ENCODE data around the gene DDC.
"Not testable (repeated sequence)": the region's sequence is repeated elsewhere in the genome, so short reads cannot be mapped to it uniquely, and the experiment has no call there.

DDC gene

GRCh38 chr7:50588937-50589336 is 23.7 kb upstream of the DDC start:
- Histone ChIP-seq H3K27me3 (ENCODE audit: low read depth, low read length) (no peaks in the 10 kb centered on the region), H3K4me1 (ENCODE audit: control insufficient read depth in 1 of 2, insufficient read depth in 2 of 2, low read length in 2 of 2) (no peaks in the 10 kb centered on the region), H3K36me3 (ENCODE audit: control insufficient read depth in 1 of 2, insufficient read depth in 2 of 2, low read length in 2 of 2) (peaks cover 14 to 25% of the 10 kb centered on the region in 2 donors), H3K9me3 (ENCODE audit: control insufficient read depth in 1 of 2, low read length in 2 of 2) (peaks cover 0 to 3% of the 10 kb centered on the region in 2 donors), H3K27ac (ENCODE audit: low read length) (no peak overlapping the region), H3K4me3 (ENCODE audit: low read depth in 1 of 2, low read length in 2 of 2) (no peak overlapping the region)

DNA sequence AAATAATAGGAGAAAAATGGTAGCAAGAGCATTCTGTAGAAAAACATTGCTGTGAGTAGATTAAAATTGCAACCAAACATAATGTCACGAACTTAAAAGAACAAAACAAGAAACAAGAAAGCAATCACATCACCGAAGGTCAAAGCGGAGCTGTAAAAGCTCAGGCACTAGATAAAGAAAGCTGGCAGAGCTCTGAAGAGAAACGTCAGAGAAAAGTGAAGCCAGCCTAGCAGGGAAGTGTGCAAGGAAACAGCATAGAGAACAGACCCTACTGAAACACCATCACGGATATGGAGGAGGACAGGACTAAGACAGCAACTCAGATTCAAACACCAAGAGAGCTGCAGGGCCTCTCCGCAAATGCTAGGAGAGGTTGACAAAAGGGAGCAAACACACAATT is 22.5 kb upstream of the DDC start:
- Histone ChIP-seq H3K9me3 (ENCODE audit: control insufficient read depth in 1 of 2, low read length in 2 of 2) (peaks cover 0 to 3% of the 10 kb centered on the region in 2 donors), H3K4me3 (ENCODE audit: low read depth in 1 of 2, low read length in 2 of 2) (no peak overlapping the region), H3K27ac (ENCODE audit: low read length) (no peak overlapping the region), H3K4me1 (ENCODE audit: control insufficient read depth in 1 of 2, insufficient read depth in 2 of 2, low read length in 2 of 2) (no peaks in the 10 kb centered on the region), H3K27me3 (ENCODE audit: low read depth, low read length) (no peaks in the 10 kb centered on the region), H3K36me3 (ENCODE audit: control insufficient read depth in 1 of 2, insufficient read depth in 2 of 2, low read length in 2 of 2) (peaks cover 13% of the 10 kb centered on the region in 2 donors)

- H3K27ac ChIP-seq (ENCODE audit: low read length) = no peak overlapping the region
- no peaks in the 10 kb centered on the region for H3K4me1 ChIP-seq (ENCODE audit: control insufficient read depth in 1 of 2, insufficient read depth in 2 of 2, low read length in 2 of 2)
- H3K27me3 ChIP-seq (ENCODE audit: low read depth, low read length) = no peaks in the 10 kb centered on the region
- H3K9me3 ChIP-seq (ENCODE audit: control insufficient read depth in 1 of 2, low read length in 2 of 2) = peaks cover 0 to 3% of the 10 kb centered on the region in 2 donors
- H3K4me3 ChIP-seq (ENCODE audit: low read depth in 1 of 2, low read length in 2 of 2) = no peak overlapping the region
- H3K36me3 ChIP-seq (ENCODE audit: control insufficient read depth in 1 of 2, insufficient read depth in 2 of 2, low read length in 2 of 2) = no peaks in the 10 kb centered on the region
Observed at GRCh38 chr7:50584793-50585408, 19.7 kb upstream of the DDC start.

DNA sequence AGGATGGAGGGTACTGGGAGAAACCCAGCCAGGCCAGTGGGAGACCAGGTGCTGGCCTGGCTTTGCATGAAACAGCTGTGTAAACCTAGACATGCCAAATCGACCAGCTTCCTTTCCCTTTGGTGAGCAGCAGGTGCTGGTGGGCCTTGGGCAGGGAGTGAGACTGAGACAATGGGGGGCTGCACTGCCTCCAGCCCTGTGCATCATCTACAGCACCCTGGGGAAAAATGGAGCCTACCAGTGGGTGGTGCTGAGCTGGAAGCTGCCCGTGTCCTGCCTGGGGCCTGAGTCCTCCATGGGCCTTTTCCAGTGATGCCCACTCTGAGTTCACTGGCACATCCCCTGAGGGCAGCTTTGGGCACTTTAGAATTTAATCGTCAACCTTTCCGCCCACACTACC is 19.2 kb upstream of the DDC start:
- Histone ChIP-seq H3K9me3 (ENCODE audit: control insufficient read depth in 1 of 2, low read length in 2 of 2) (peaks cover 0 to 3% of the 10 kb centered on the region in 2 donors), H3K4me1 (ENCODE audit: control insufficient read depth in 1 of 2, insufficient read depth in 2 of 2, low read length in 2 of 2) (no peaks in the 10 kb centered on the region), H3K27ac (ENCODE audit: low read length) (no peak overlapping the region), H3K36me3 (ENCODE audit: control insufficient read depth in 1 of 2, insufficient read depth in 2 of 2, low read length in 2 of 2) (no peaks in the 10 kb centered on the region), H3K4me3 (ENCODE audit: low read depth in 1 of 2, low read length in 2 of 2) (no peak overlapping the region), H3K27me3 (ENCODE audit: low read depth, low read length) (no peaks in the 10 kb centered on the region)

GRCh38 chr7:50583295-50583694 is 18.1 kb upstream of the DDC start:
- not testable (repeated sequence) for H3K36me3 ChIP-seq (ENCODE audit: control insufficient read depth in 1 of 2, insufficient read depth in 2 of 2, low read length in 2 of 2); H3K9me3 ChIP-seq (ENCODE audit: control insufficient read depth in 1 of 2, low read length in 2 of 2); H3K4me3 ChIP-seq (ENCODE audit: low read depth in 1 of 2, low read length in 2 of 2); H3K27me3 ChIP-seq (ENCODE audit: low read depth, low read length); H3K4me1 ChIP-seq (ENCODE audit: control insufficient read depth in 1 of 2, insufficient read depth in 2 of 2, low read length in 2 of 2); H3K27ac ChIP-seq (ENCODE audit: low read length)

DNA sequence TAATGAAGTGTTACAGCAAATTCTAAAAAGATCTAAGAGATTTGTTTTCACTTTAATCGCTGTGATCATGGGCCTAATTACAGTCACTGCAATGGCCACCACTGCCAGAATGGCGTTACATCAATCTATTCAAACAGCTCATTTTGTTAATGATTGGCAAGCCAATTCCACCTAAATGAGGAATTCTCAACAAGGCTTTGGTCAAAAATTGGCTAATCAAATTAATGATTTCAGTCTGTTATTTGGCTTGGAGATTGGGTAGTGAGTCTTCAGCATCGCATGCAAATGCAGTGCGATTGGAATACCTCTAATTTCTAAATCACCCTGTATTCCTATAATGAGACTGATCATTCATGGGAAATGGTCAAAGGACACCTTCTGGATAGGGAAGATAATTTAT is 17.1 kb upstream of the DDC start:
- H3K9me3 ChIP-seq (ENCODE audit: control insufficient read depth in 1 of 2, low read length in 2 of 2); H3K27me3 ChIP-seq (ENCODE audit: low read depth, low read length); H3K27ac ChIP-seq (ENCODE audit: low read length); H3K4me1 ChIP-seq (ENCODE audit: control insufficient read depth in 1 of 2, insufficient read depth in 2 of 2, low read length in 2 of 2); H3K36me3 ChIP-seq (ENCODE audit: control insufficient read depth in 1 of 2, insufficient read depth in 2 of 2, low read length in 2 of 2); H3K4me3 ChIP-seq (ENCODE audit: low read depth in 1 of 2, low read length in 2 of 2): not testable (repeated sequence)

DNA sequence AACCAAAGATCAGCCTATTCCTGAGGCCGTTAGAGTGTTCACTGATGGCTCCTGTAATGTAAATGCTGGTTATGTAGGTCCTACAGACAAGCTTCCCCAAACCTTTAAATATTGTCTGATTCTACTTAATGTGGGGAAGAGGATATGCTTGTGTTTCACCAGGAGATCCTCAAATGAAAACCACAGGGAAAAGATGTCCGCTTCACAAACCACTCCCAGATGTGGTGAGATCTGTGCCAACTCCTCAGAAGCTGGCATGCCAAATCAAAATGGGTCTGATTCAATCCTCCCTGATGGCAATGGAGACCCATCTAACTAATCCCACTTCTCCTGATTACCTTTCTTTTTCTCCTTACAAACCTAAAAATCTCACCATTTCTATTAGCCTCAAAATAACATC is 15.5 kb upstream of the DDC start:
- H3K4me3 ChIP-seq (ENCODE audit: low read depth in 1 of 2, low read length in 2 of 2); H3K27ac ChIP-seq (ENCODE audit: low read length); H3K36me3 ChIP-seq (ENCODE audit: control insufficient read depth in 1 of 2, insufficient read depth in 2 of 2, low read length in 2 of 2); H3K9me3 ChIP-seq (ENCODE audit: control insufficient read depth in 1 of 2, low read length in 2 of 2); H3K27me3 ChIP-seq (ENCODE audit: low read depth, low read length); H3K4me1 ChIP-seq (ENCODE audit: control insufficient read depth in 1 of 2, insufficient read depth in 2 of 2, low read length in 2 of 2): not testable (repeated sequence)

DNA sequence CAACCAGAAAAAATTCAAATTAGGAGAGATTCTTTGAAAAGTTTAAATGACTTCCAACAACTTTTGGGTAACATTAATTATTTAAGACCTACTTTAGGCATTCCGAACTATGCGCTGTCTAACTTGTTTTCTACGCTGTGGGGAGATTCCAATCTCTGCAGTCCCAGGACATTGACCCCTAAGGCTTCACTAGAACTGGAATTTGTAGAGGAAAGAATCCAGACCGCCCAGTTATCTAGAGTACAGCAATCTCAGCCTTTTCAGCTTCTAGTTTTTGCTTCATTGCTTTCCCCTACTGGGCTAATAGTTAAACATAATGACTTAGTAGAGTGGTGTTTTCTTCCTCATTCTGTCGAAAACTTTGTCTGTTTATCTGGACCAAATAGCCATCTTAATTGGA is 14.9 kb upstream of the DDC start:
- no peaks in the 10 kb centered on the region for H3K36me3 ChIP-seq (ENCODE audit: control insufficient read depth in 1 of 2, insufficient read depth in 2 of 2, low read length in 2 of 2)
- no peaks in the 10 kb centered on the region for H3K27me3 ChIP-seq (ENCODE audit: low read depth, low read length)
- H3K4me1 ChIP-seq (ENCODE audit: control insufficient read depth in 1 of 2, insufficient read depth in 2 of 2, low read length in 2 of 2) = no peaks in the 10 kb centered on the region
- peaks cover 0 to 3% of the 10 kb centered on the region in 2 donors for H3K9me3 ChIP-seq (ENCODE audit: control insufficient read depth in 1 of 2, low read length in 2 of 2)
- no peak overlapping the region for H3K27ac ChIP-seq (ENCODE audit: low read length)
- no peak overlapping the region for H3K4me3 ChIP-seq (ENCODE audit: low read depth in 1 of 2, low read length in 2 of 2)

DNA sequence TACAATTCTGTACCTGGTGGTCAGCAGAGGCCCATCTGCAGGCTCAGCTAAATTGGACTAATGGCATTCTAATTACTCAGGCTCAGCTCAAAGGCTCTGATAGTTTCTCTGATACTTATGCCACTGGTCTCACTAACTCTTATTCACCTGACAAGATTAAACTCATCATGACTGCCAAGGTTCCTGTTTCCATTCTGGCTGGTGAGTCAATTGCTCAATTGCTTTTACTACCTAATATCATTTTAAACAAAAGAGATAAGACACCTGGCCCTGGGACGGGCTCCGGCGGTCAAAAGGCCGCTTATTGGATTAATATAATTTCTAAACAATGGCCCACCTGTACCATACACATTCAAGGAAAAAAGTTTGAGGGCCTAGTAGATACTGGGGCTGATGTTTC is 12.9 kb upstream of the DDC start:
- H3K36me3 ChIP-seq (ENCODE audit: control insufficient read depth in 1 of 2, insufficient read depth in 2 of 2, low read length in 2 of 2); H3K9me3 ChIP-seq (ENCODE audit: control insufficient read depth in 1 of 2, low read length in 2 of 2); H3K27me3 ChIP-seq (ENCODE audit: low read depth, low read length); H3K27ac ChIP-seq (ENCODE audit: low read length); H3K4me3 ChIP-seq (ENCODE audit: low read depth in 1 of 2, low read length in 2 of 2); H3K4me1 ChIP-seq (ENCODE audit: control insufficient read depth in 1 of 2, insufficient read depth in 2 of 2, low read length in 2 of 2): not testable (repeated sequence)

DNA sequence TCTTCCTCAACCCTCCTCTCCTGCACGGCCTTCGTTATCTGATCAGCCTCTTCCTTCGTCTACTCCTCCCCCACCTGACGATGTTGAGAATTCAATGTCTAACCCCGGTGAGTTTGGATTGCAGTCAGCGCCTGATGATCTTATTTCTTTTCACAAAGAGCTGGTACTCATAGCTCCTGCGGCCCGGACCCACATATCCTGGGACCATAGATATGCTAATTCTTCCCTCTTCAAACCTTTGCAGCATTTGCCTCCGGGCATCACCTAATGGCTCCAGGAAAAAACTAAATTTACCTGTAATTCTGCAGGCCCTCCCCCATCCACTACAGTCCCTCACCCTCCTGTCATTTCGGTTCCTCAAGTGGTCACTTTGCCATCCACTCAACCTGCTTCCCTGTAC is 12.4 kb upstream of the DDC start:
- H3K27me3 ChIP-seq (ENCODE audit: low read depth, low read length) = no peaks in the 10 kb centered on the region
- H3K9me3 ChIP-seq (ENCODE audit: control insufficient read depth in 1 of 2, low read length in 2 of 2) = no peaks in the 10 kb centered on the region
- H3K36me3 ChIP-seq (ENCODE audit: control insufficient read depth in 1 of 2, insufficient read depth in 2 of 2, low read length in 2 of 2) = no peaks in the 10 kb centered on the region
- no peak overlapping the region for H3K27ac ChIP-seq (ENCODE audit: low read length)
- H3K4me3 ChIP-seq (ENCODE audit: low read depth in 1 of 2, low read length in 2 of 2) = no peak overlapping the region
- no peaks in the 10 kb centered on the region for H3K4me1 ChIP-seq (ENCODE audit: control insufficient read depth in 1 of 2, insufficient read depth in 2 of 2, low read length in 2 of 2)

DNA sequence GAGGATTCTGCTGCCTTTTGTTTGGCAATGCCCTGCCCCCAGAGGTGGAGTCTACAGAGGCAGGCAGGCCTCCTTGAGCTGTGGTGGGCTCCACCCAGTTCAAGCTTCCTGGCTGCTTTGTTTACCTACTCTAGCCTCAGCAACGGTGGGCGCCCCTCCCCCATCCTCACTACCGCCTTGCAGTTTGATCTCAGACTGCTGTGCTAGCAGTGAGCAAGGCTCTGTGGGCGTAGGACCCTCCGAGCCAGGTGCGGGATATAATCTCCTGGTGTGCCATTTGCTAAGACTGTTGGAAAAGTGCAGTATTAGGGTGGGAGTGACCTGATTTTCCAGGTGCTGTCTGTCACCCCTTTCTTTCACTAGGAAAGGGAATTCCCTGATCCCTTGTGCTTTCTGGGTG is 11.2 kb upstream of the DDC start:
- not testable (repeated sequence) for H3K9me3 ChIP-seq (ENCODE audit: control insufficient read depth in 1 of 2, low read length in 2 of 2); H3K27me3 ChIP-seq (ENCODE audit: low read depth, low read length); H3K4me1 ChIP-seq (ENCODE audit: control insufficient read depth in 1 of 2, insufficient read depth in 2 of 2, low read length in 2 of 2); H3K27ac ChIP-seq (ENCODE audit: low read length); H3K36me3 ChIP-seq (ENCODE audit: control insufficient read depth in 1 of 2, insufficient read depth in 2 of 2, low read length in 2 of 2); H3K4me3 ChIP-seq (ENCODE audit: low read depth in 1 of 2, low read length in 2 of 2)

GRCh38 chr7:50567715-50568261 is 2.6 kb upstream of the DDC start:
- no peak overlapping the region for H3K4me3 ChIP-seq (ENCODE audit: low read depth in 1 of 2, low read length in 2 of 2)
- H3K27ac ChIP-seq (ENCODE audit: low read length) = no peak overlapping the region

More at GRCh38 chr7:50567715-50568261, 2.6 kb upstream of the DDC start:
- Histone ChIP-seq H3K36me3 (ENCODE audit: control insufficient read depth in 1 of 2, insufficient read depth in 2 of 2, low read length in 2 of 2) (no peaks in the 10 kb centered on the region), H3K9me3 (ENCODE audit: control insufficient read depth in 1 of 2, low read length in 2 of 2) (no peaks in the 10 kb centered on the region), H3K27me3 (ENCODE audit: low read depth, low read length) (no peaks in the 10 kb centered on the region), H3K4me1 (ENCODE audit: control insufficient read depth in 1 of 2, insufficient read depth in 2 of 2, low read length in 2 of 2) (no peaks in the 10 kb centered on the region)

Measured in muscle layer of duodenum (tissue), 2 donors.